Measurements from ENCODE around the gene KCNK3.

KCNK3 gene

GRCh38 chr2:26754972-26755670, 62.6 kb downstream of the KCNK3 start:
- TF ChIP-seq, protein P1, sequence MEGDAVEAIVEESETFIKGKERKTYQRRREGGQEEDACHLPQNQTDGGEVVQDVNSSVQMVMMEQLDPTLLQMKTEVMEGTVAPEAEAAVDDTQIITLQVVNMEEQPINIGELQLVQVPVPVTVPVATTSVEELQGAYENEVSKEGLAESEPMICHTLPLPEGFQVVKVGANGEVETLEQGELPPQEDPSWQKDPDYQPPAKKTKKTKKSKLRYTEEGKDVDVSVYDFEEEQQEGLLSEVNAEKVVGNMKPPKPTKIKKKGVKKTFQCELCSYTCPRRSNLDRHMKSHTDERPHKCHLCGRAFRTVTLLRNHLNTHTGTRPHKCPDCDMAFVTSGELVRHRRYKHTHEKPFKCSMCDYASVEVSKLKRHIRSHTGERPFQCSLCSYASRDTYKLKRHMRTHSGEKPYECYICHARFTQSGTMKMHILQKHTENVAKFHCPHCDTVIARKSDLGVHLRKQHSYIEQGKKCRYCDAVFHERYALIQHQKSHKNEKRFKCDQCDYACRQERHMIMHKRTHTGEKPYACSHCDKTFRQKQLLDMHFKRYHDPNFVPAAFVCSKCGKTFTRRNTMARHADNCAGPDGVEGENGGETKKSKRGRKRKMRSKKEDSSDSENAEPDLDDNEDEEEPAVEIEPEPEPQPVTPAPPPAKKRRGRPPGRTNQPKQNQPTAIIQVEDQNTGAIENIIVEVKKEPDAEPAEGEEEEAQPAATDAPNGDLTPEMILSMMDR (IDR thresholded peaks at IDR 0.05) = no peak

- TF ChIP-seq, protein P1 (IDR thresholded peaks at IDR 0.05) = no peak
Measured at GRCh38 chr2:26756337-26756736, 63.8 kb downstream of the KCNK3 start.

DNA sequence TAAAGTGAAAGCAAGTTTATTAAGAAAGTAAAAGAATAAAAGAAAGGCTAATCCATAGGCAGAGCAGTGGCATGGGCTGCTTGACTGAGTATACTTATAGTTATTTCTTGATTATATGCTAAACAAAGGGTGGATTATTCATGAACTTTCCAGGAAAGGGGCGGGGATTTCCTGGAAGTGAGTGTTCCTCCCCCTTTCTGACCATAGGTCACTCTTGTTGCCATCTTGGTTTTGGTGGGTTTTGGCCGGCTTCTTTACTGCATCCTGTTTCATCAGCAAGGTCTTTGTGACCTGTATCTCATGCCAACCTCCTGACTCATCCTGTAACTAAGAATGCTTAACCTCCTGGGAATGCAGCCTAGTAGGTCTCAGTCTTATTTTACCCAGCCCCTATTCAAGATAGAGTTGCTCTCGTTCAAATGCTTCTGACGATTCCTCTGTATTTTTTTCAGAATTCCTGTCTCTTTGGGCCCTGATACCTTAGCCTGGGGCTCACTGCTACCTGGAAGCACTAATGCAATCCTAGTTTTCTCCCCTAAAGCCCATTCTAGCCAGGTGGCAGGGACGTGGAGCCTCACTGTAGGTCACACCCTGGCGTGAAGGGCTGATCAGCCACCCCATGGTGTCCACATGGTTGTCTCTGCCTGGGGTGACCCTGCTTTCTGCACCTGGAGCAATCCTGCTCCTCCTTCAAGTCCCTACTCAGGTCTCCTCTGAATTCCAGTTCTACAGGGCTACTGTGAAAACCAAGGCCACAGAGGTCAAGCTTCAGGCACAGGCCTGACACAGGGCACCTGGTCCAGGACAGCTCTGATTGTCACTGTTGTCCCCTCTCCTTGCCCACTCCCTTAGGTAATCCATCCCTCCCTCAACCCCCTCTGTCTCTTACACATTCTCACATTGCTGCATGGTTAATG, 65.6 kb downstream of the KCNK3 start:
- TF ChIP-seq, protein P1 (IDR thresholded peaks at IDR 0.05) = no peak

DNA sequence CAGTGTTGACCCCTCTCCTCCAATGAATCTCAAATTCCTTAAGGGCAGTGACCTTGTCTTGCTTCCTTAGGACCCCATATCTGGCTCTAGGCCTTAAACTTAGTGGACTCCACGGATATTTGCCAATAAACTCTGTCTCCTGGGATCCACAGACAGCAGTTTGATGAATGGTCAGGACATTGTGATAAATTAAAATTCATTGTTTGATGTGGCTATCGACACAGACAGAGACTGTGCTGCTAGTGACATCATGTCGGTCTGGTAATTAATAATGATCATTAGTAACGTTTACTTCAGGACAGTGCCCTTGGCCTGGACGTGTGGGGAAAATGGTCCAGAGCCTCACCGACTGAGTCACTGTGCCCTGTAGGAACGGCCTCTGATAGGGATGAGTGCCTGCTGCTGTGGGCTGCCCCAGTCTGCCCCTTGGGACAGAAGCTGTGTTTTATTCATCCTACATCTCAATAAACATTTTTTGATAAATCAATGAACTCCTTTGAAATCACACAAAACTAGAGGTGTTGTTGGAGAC, 66.3 kb downstream of the KCNK3 start:
- TF ChIP-seq, protein P1 (IDR thresholded peaks at IDR 0.05) = no peak

- TF ChIP-seq, protein P1 (IDR thresholded peaks at IDR 0.05) = no peak
Measured at GRCh38 chr2:26759845-26760244, 67.3 kb downstream of the KCNK3 start.

- TF ChIP-seq, protein P1 (IDR thresholded peaks at IDR 0.05) = no peak
Measured at GRCh38 chr2:26763019-26763418, 70.5 kb downstream of the KCNK3 start.

DNA sequence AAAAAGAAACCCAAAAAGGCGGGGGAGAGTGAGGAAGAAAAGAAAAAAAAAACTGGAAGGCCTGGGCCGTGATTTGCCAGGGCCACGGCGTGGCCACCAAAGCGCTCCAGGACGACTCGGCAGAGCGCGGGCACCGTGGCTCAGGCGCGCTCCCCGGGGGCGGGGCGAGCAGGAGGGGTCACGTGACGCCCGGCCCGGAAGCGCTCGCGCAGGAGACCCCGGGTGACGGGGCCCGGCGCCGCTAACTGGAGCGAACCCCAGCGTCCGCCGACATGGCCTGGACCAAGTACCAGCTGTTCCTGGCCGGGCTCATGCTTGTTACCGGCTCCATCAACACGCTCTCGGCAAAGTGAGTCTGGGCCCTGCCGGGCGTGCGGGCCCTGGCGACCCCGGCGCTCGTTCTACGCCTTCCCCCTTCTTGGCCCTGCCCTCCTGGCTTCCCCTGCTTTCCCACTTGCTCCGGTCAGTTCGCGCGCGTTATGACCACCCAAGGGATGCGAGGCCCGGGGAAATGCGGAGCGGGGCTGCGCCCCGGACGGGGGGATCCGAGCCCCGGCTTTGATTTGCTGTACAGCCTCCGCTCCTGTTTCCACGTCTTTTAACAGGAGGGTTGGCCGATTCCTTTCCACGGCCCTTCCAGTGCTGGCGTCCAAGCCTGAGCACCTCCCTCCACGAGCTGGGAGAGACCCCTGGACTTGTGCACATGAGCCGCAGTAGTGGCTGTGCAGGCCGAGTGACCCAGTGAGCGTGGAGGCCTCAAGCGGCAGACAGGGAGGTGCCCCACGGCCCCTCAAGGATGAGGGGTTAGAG, 71.8 kb downstream of the KCNK3 start, which contains the start of gene SLC35F6:
SLC35F6 (plus strand) TSS at position 207 of the 810 bp plus-strand sequence; CDS start at position 273, 66 bp downstream.
- TF ChIP-seq, protein P1 (IDR thresholded peaks at IDR 0.05) = no peak
